PFSK-1 (cell line): ENCODE measurements around the gene MORN1.

Experiments used
- POLR2AphosphoS5 ChIP-seq: IDR thresholded peaks from 2 replicates; pipeline ENCODE4 v1.6.1; 2012; ENCODE audit warnings: low read depth, mild to moderate bottlenecking, control low read depth, low read length, moderate library complexity
- REST ChIP-seq, 2 experiments: IDR thresholded peaks; 2 replicates each; pipeline versions ENCODE4 v1.6.1 to v1.8.0; 2011 to 2012; ENCODE audit warnings: low read depth in 2 of 2, low read length in 2 of 2, control low read depth in 1 of 2, inconsistent platforms in 1 of 2, mild to moderate bottlenecking in 1 of 2, moderate library complexity in 1 of 2; ENCODE audit not compliant: insufficient read depth in 1 of 2
- SIN3A ChIP-seq: IDR thresholded peaks from 2 replicates; pipeline ENCODE4 v1.6.1; 2012; ENCODE audit warnings: mild to moderate bottlenecking, low read length, moderate library complexity, borderline replicate concordance; ENCODE audit not compliant: insufficient read depth
- TAF1 ChIP-seq: IDR thresholded peaks from 2 replicates; pipeline ENCODE4 v1.6.1; 2012; ENCODE audit warnings: low read length, control low read depth, borderline replicate concordance; ENCODE audit not compliant: insufficient read depth

GRCh38 chr1:2307972-2308371, 83.4 kb downstream of the MORN1 start:
- TF ChIP-seq TAF1, result no peak
- no peak for TF ChIP-seq POLR2AphosphoS5
- no peak for TF ChIP-seq REST (IDR thresholded peaks at IDR 0.05; ENCODE audit: insufficient read depth in 1 of 2, low read depth in 2 of 2, low read length in 2 of 2)
- no peak for TF ChIP-seq SIN3A
